Measurements from ENCODE around the gene PLVAP. TPM values are rescaled to one million over a fixed set of nuclear protein-coding genes. Genes with fewer than 3 reads are reported as not detected.

PLVAP gene
- polyA plus RNA-seq, 1 donor from 2014 or later = not detected

DNA sequence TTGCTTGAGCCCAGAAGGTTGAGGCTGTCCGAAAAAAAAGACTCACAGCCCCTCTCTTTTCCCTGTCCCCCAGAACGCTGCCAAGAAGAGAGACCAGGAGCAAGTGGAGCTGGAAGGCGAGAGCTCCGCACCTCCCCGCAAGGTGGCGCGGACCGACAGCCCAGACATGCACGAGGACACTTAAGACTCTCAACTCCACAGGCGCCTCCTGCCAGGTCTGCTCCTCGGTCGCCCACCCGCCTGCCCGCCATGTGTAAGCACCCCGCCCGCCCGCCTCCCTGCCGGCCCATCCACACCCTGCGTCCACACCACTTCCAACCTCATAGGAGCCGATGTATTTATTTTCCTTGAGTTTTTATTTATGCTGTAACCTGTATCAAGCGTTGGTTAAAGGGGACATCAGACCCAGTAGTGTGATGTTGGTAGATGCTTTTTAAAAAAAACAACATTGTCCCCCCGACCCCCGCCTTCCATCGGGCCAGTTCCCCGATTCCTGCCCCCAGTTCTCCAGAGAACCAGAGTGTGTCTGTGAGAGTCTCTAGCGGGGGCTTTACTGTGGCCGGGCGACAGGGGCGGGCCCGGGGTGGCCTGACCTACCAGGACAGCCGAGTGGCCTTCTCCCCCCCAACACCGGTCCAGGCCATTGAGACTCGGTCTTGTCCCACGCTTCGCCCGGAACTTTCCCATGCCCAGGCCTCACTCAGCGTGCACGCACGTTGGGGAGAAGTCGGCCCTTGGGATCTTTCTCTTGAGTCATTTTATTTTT, 57.5 kb downstream of the PLVAP start:
- Mint-ChIP-seq H3K36me3 (peaks cover 11% of the 10 kb centered on the region), H3K27me3 (no peaks in the 10 kb centered on the region), H3K4me1 (no peaks in the 10 kb centered on the region), H3K9me3 (no peaks in the 10 kb centered on the region), H3K4me3 (no peak overlapping the region), H3K27ac (no peak overlapping the region)

DNA sequence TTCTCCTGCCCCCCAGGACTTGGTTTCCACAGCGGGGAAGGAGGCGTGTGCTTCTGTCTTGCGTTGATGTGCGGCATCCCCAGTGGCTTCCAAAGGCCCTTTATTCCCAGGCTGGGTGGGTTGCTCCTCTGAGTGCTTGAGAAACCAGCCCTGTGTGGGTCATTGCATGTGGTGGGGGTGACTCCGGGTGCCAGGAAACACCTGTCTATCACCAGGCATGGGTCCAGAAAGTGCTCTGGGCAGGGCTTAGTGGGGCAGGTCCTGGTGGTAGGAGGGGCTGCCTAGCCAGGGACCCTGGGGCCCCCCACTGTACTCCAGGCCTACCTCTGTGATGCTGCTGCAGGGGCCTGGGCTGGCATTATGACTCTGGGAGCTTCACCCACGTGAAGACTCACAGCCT, 58.2 kb downstream of the PLVAP start:
- H3K27me3 Mint-ChIP-seq = no peaks in the 10 kb centered on the region
- no peaks in the 10 kb centered on the region for H3K4me1 Mint-ChIP-seq
- no peak overlapping the region for H3K4me3 Mint-ChIP-seq
- H3K9me3 Mint-ChIP-seq = no peaks in the 10 kb centered on the region
- H3K27ac Mint-ChIP-seq = no peak overlapping the region
- H3K36me3 Mint-ChIP-seq = peaks cover 12% of the 10 kb centered on the region

GRCh38 chr19:17314007-17314593, 63.0 kb downstream of the PLVAP start:
- Mint-ChIP-seq H3K4me1 (peaks cover 4 to 16% (median 12%) of the 10 kb centered on the region in 3 donors), H3K4me3 (peak overlapping the region in 1 of 4 donors; percentile 32), H3K36me3 (peaks cover 9% of the 10 kb centered on the region), H3K27ac (no peak overlapping the region), H3K9me3 (no peaks in the 10 kb centered on the region), H3K27me3 (no peaks in the 10 kb centered on the region)

GRCh38 chr19:17312189-17313113, 64.7 kb downstream of the PLVAP start:
- H3K4me3 Mint-ChIP-seq = peak overlapping the region in 1 of 4 donors; percentile 83
- peaks cover 9% of the 10 kb centered on the region for H3K36me3 Mint-ChIP-seq
- no peak overlapping the region for H3K27ac Mint-ChIP-seq
- H3K4me1 Mint-ChIP-seq = peaks cover 6 to 23% (median 20%) of the 10 kb centered on the region in 3 donors
- no peaks in the 10 kb centered on the region for H3K27me3 Mint-ChIP-seq
- H3K9me3 Mint-ChIP-seq = no peaks in the 10 kb centered on the region

- peaks cover 5% of the 10 kb centered on the region for H3K36me3 Mint-ChIP-seq
- H3K27me3 Mint-ChIP-seq = no peaks in the 10 kb centered on the region
- H3K4me3 Mint-ChIP-seq = peak overlapping the region in 3 of 4 donors; percentile 34 to 83 (median 83)
- H3K4me1 Mint-ChIP-seq = peaks cover 6 to 23% (median 21%) of the 10 kb centered on the region in 3 donors
- no peak overlapping the region for H3K27ac Mint-ChIP-seq
- no peaks in the 10 kb centered on the region for H3K9me3 Mint-ChIP-seq
These were observed 65.5 kb downstream of the PLVAP start for GRCh38 chr19:17311455-17312188.

- no peaks in the 10 kb centered on the region for H3K9me3 Mint-ChIP-seq
- peak overlapping the region in 2 of 3 donors; percentile 65 to 75 for H3K27ac Mint-ChIP-seq
- peaks cover 15 to 30% (median 26%) of the 10 kb centered on the region in 3 donors for H3K4me1 Mint-ChIP-seq
- H3K27me3 Mint-ChIP-seq = no peaks in the 10 kb centered on the region
- peaks cover 1% of the 10 kb centered on the region for H3K36me3 Mint-ChIP-seq
- H3K4me3 Mint-ChIP-seq = peak overlapping the region; percentile 83 to 98 (median 96)
These were observed 67.1 kb downstream of the PLVAP start for GRCh38 chr19:17309965-17310461.

GRCh38 chr19:17309198-17309964, 67.8 kb downstream of the PLVAP start, which contains the start of gene DDA1:
Gene DDA1, plus strand, starts transcription at chr19:17309563. Its CDS starts 92 bp downstream, at chr19:17309655.
- Mint-ChIP-seq H3K9me3 (no peaks in the 10 kb centered on the region), H3K4me3 (peak within 1 kb of the TSS; percentile 83 to 98 (median 96)), H3K36me3 (peaks cover 1% of the 10 kb centered on the region), H3K27ac (peak within 1 kb of the TSS; percentile 65 to 90 (median 75)), H3K27me3 (no peaks in the 10 kb centered on the region), H3K4me1 (peaks cover 19 to 34% (median 31%) of the 10 kb centered on the region in 3 donors)

- H3K4me1 Mint-ChIP-seq = peaks cover 27 to 38% (median 35%) of the 10 kb centered on the region in 3 donors
- no peaks in the 10 kb centered on the region for H3K9me3 Mint-ChIP-seq
- H3K27ac Mint-ChIP-seq = no peak overlapping the region
- H3K36me3 Mint-ChIP-seq = no peaks in the 10 kb centered on the region
- H3K4me3 Mint-ChIP-seq = peak overlapping the region; percentile 8 to 100 (median 40)
- H3K27me3 Mint-ChIP-seq = no peaks in the 10 kb centered on the region
These were observed 69.2 kb downstream of the PLVAP start for GRCh38 chr19:17307876-17308377.

- no peaks in the 10 kb centered on the region for H3K9me3 Mint-ChIP-seq
- peak overlapping the region in 2 of 3 donors; percentile 19 to 59 for H3K27ac Mint-ChIP-seq
- peak overlapping the region; percentile 90 to 100 (median 95) for H3K4me3 Mint-ChIP-seq
- H3K4me1 Mint-ChIP-seq = peaks cover 34 to 39% (median 39%) of the 10 kb centered on the region in 3 donors
- no peaks in the 10 kb centered on the region for H3K36me3 Mint-ChIP-seq
- no peaks in the 10 kb centered on the region for H3K27me3 Mint-ChIP-seq
These were observed 70.8 kb downstream of the PLVAP start for GRCh38 chr19:17306285-17306714.

- H3K4me1 Mint-ChIP-seq = peaks cover 34 to 39% (median 38%) of the 10 kb centered on the region in 3 donors
- H3K36me3 Mint-ChIP-seq = no peaks in the 10 kb centered on the region
- no peaks in the 10 kb centered on the region for H3K27me3 Mint-ChIP-seq
- no peaks in the 10 kb centered on the region for H3K9me3 Mint-ChIP-seq
- H3K4me3 Mint-ChIP-seq = peak within 1 kb of the TSS; percentile 90 to 100 (median 95)
- H3K27ac Mint-ChIP-seq = peak within 1 kb of the TSS; percentile 92 to 97 (median 92)
These were observed 71.4 kb downstream of the PLVAP start, which contains the start of gene MRPL34 for GRCh38 chr19:17305517-17306284. Gene MRPL34, plus strand, starts transcription at chr19:17305872. Its CDS starts 21 bp downstream, at chr19:17305893.

DNA sequence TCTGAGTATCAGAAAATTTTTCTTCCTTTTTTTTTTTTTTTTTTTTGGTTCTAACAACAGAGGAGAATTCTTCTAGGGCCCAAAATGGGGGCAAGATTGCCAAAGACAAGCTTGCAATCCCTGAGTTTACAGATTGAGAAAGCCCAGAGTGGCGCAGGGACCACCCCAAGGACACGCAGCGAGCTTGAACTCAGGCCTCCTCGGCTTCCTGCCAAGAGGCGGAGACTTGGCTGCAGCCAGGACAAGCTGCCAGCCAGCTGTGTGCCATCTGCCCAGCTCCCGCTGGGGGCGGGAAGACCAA, 72.0 kb downstream of the PLVAP start:
- Mint-ChIP-seq H3K9me3 (no peaks in the 10 kb centered on the region), H3K36me3 (no peaks in the 10 kb centered on the region), H3K4me1 (peaks cover 34 to 36% (median 34%) of the 10 kb centered on the region in 3 donors), H3K4me3 (peak overlapping the region; percentile 90 to 100 (median 95)), H3K27me3 (no peaks in the 10 kb centered on the region), H3K27ac (peak overlapping the region; percentile 92 to 97 (median 92))

DNA sequence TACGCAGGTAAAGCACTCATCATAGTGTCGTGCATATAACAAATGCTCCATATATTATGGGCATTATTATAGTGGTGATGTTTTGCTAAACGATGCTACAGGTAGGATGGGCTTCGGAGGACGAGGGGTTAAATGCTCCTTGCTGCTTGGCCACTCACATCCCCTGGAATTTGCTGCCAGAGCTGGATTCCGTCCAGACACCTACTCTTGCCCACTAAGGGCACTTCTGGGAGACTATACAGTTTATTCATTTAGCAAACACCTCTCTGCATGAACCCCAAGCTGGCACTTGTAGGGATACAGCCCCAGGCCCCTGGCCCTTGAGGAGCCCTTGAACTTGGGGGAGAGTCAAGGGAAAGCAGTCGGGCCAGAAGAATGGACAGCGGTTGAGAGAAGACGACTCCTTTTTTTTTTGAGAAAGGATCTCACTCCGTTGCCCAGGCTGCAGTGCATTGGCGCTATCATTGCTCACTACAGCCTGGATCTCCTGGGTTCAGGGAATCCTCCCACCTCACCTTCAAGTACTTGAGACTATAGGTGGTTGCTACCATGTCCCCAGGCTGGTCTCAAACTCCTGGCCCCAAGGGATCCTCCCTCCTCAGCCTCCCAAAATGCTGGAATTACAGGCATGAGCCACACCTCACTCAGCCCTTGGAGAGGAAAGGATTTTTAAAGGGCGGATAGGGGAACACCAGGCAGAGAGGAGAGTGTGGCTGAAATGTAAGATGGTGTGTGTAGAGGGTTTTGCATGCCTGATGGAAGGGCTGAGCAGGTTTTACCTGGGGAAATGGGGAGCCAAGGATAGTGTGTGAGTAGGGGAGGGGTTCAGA, 72.5 kb downstream of the PLVAP start:
- H3K27ac Mint-ChIP-seq = peak overlapping the region; percentile 92 to 97 (median 92)
- H3K4me3 Mint-ChIP-seq = peak overlapping the region; percentile 58 to 100 (median 93)
- H3K4me1 Mint-ChIP-seq = peaks cover 32 to 35% (median 34%) of the 10 kb centered on the region in 3 donors
- H3K27me3 Mint-ChIP-seq = no peaks in the 10 kb centered on the region
- no peaks in the 10 kb centered on the region for H3K9me3 Mint-ChIP-seq
- no peaks in the 10 kb centered on the region for H3K36me3 Mint-ChIP-seq
